ENCODE results near the gene PTPRN2. TPM values are rescaled to one million over a fixed set of nuclear protein-coding genes. Genes with fewer than 3 reads are reported as not detected.

PTPRN2 gene
- total and polyA plus RNA-seq, 2 of the 8 experiments (the other 6 are each of a cell fraction or from before 2014, with no cell fraction given), result 2.6 to 4.5 TPM

- Histone ChIP-seq H4K20me1 (replicated peaks in 1 of 2; ENCODE audit: control insufficient read depth in 1 of 2, insufficient read depth in 2 of 2, low read length in 2 of 2) (peaks cover 0 to 5% of the 10 kb centered on the region in 2 experiments), H3K9ac (replicated peaks in 1 of 4; ENCODE audit: extremely low read depth in 1 of 4, low read depth in 3 of 4, low read length in 3 of 4) (no peak overlapping the region), H3K56ac (replicated peaks; ENCODE audit: insufficient read length, low read depth, low read length) (no peak overlapping the region), H3K23ac (ENCODE audit: insufficient read length) (no peak overlapping the region), H2BK15ac (ENCODE audit: low read length) (no peak overlapping the region), H3K4me1 (replicated peaks in 1 of 4; ENCODE audit: control insufficient read depth in 3 of 4, insufficient read depth in 4 of 4, low read length in 3 of 4) (no peaks in the 10 kb centered on the region), H3K4ac (replicated peaks; ENCODE audit: insufficient read length, low read depth, low read length) (no peak overlapping the region), H3K4me3 (ENCODE audit: extremely low read depth in 1 of 4, insufficient read depth in 2 of 4, low read depth in 3 of 4, low read length in 4 of 4) (no peak overlapping the region), H3K27ac (ENCODE audit: low read depth, low read length) (no peak overlapping the region), H2BK120ac (replicated peaks; ENCODE audit: low read depth, low read length) (no peak overlapping the region), H3K4me2 (ENCODE audit: insufficient read depth in 1 of 2, low read depth in 2 of 2, low read length in 2 of 2) (no peak overlapping the region), H3K23me2 (ENCODE audit: low read depth, low read length) (no peaks in the 10 kb centered on the region), H3K14ac (ENCODE audit: insufficient read length) (no peak overlapping the region), H3K18ac (ENCODE audit: extremely low read depth, low read length) (no peak overlapping the region), H3K9me3 (ENCODE audit: insufficient read depth in 2 of 2, low read depth in 1 of 2, low read length in 1 of 2) (no peaks in the 10 kb centered on the region; a peak in 1 of 4 replicates), H2BK12ac (ENCODE audit: low read depth, low read length) (no peak overlapping the region), H2AK5ac (ENCODE audit: low read depth, low read length) (no peak overlapping the region), H4K91ac (replicated peaks; ENCODE audit: insufficient read length, low read length) (no peak overlapping the region), H3K36me3 (ENCODE audit: control insufficient read depth in 2 of 4, insufficient read depth in 4 of 4, low read length in 3 of 4) (no peaks in the 10 kb centered on the region), H2BK5ac (ENCODE audit: low read depth, low read length) (no peak overlapping the region), H4K5ac (ENCODE audit: insufficient read length, low read depth, low read length) (no peak overlapping the region), H3K79me1 (ENCODE audit: low read depth, low read length) (no peaks in the 10 kb centered on the region), H2AFZ (ENCODE audit: low read length) (no peak overlapping the region), H4K8ac (ENCODE audit: extremely low read depth, insufficient read depth, low read length) (no peak overlapping the region), H3K27me3 (replicated peaks in 1 of 4; ENCODE audit: control insufficient read depth in 3 of 4, extremely low read depth in 1 of 4, insufficient read depth in 3 of 4, low read length in 3 of 4) (no peaks in the 10 kb centered on the region; a peak in 3 of 7 replicates), H2BK20ac (ENCODE audit: low read length) (no peak overlapping the region), H3K79me2 (ENCODE audit: control insufficient read depth in 1 of 2, insufficient read depth in 2 of 2, low read length in 2 of 2) (no peaks in the 10 kb centered on the region)
- whole genome bisulfite sequencing, 2 experiments (ENCODE audit: extremely low coverage in 1 of 2, insufficient coverage in 1 of 2, insufficient read length in 1 of 2, insufficient replicate concordance in 2 of 2, low coverage in 1 of 2, low lambda C conversion rate in 2 of 2, missing lambda C conversion rate in 1 of 2), result 88% methylated on average over 26 of the region's 26 CpGs; no CpG with 5 or more reads in 1 of the 2 experiments
- DNase-seq (ENCODE audit: low read depth in 1 of 2, low spot score in 2 of 2) (no peak), FAIRE-seq (no peak)
- ChIA-PET CTCF (ENCODE audit: partially characterized antibody) (no interaction called here), POLR2A (ENCODE audit: partially characterized antibody) (no interaction called here)
- TF ChIP-seq CTBP2 (IDR thresholded peaks at IDR 0.05; ENCODE audit: borderline replicate concordance, insufficient read depth, insufficient read length, low read length) (no peak), CREB1 (IDR thresholded peaks at IDR 0.05) (no peak)
These were observed 969.4 kb downstream of the PTPRN2 start for GRCh38 chr7:157618091-157618726.

All from H1 (cell line).